Measurements from ENCODE around the gene RTTN. TPM values are rescaled to one million over a fixed set of nuclear protein-coding genes. Genes with fewer than 3 reads are reported as not detected.

The RTTN gene
- total and polyA plus RNA-seq, 2 experiments from 2014 or later, result 7.2 to 31.0 TPM

GRCh38 chr18:70078106-70078505 is 127.4 kb downstream of the RTTN start (continued):
- TF ChIP-seq ZNF331 (CRISPR knock-in tag; IDR thresholded peaks at IDR 0.05; ENCODE audit: low read depth) (no peak), ETS1 (IDR thresholded peaks at IDR 0.05) (no peak)

GRCh38 chr18:70075906-70076305 is 129.6 kb downstream of the RTTN start:
- Mint-ChIP-seq H3K4me1 (no peaks in the 10 kb centered on the region), H3K27ac (no peak overlapping the region)
- no peak for ATAC-seq
- TF ChIP-seq ETS1 (IDR thresholded peaks at IDR 0.05), result no peak
- TF ChIP-seq CREB1 (CRISPR knock-in tag; IDR thresholded peaks at IDR 0.05; ENCODE audit: low read depth), result no peak
- no peak for TF ChIP-seq STAT1 (IDR thresholded peaks at IDR 0.05; ENCODE audit: unreplicated experiment)
- TF ChIP-seq NANOG (IDR thresholded peaks at IDR 0.05; ENCODE audit: borderline replicate concordance), result no peak
- TF ChIP-seq ZNF331 (CRISPR knock-in tag; IDR thresholded peaks at IDR 0.05; ENCODE audit: low read depth), result no peak
- no peak for TF ChIP-seq ZNF462 (CRISPR knock-in tag; IDR thresholded peaks at IDR 0.05)
- TF ChIP-seq JUNB (IDR thresholded peaks at IDR 0.05; ENCODE audit: unreplicated experiment), result no peak
- no peak for TF ChIP-seq POLR2AphosphoS5 (IDR thresholded peaks at IDR 0.05; ENCODE audit: low read depth)
- TF ChIP-seq EZH2phosphoT487 (IDR thresholded peaks at IDR 0.05; ENCODE audit: unreplicated experiment), result no peak
- TF ChIP-seq ZNF114 (CRISPR knock-in tag; IDR thresholded peaks at IDR 0.05), result no peak
- no peak for TF ChIP-seq EZH2 (IDR thresholded peaks at IDR 0.05; ENCODE audit: low read depth, unreplicated experiment)
- no peak for TF ChIP-seq CTCF (conservative IDR thresholded peaks at IDR 0.05; ENCODE audit: low read depth in 2 of 2)

More at GRCh38 chr18:70075906-70076305, 129.6 kb downstream of the RTTN start:
- H3K27ac ChIP-seq (ENCODE audit: low read depth), result no peak overlapping the region
- H3K36me3 Mint-ChIP-seq (ENCODE audit: low read depth), result peaks cover 8% of the 10 kb centered on the region; the same call in 2 of the 3 replicates
- no peaks in the 10 kb centered on the region for H3K27me3 ChIP-seq (ENCODE audit: insufficient read depth)
- no peak overlapping the region for H2AFZ ChIP-seq
- no peak for DNase-seq (ENCODE audit: low spot score)
- H4K20me1 ChIP-seq (replicated peaks; ENCODE audit: insufficient read depth), result no peaks in the 10 kb centered on the region
- H3K4me1 ChIP-seq (ENCODE audit: insufficient read depth), result no peaks in the 10 kb centered on the region
- H3K4me2 ChIP-seq, result no peak overlapping the region
- H3K4me3 Mint-ChIP-seq, result no peak overlapping the region
- H3K4me3 ChIP-seq, result no peak overlapping the region
- H3K79me2 ChIP-seq (replicated peaks; ENCODE audit: insufficient read depth), result no peaks in the 10 kb centered on the region
- no peaks in the 10 kb centered on the region for H3F3A ChIP-seq (replicated peaks; ENCODE audit: low read depth)
- no peaks in the 10 kb centered on the region for H3K36me3 ChIP-seq (ENCODE audit: insufficient read depth)
- H3K9me2 ChIP-seq (ENCODE audit: insufficient read depth), result no peaks in the 10 kb centered on the region
- H3K9me3 Mint-ChIP-seq, result no peaks in the 10 kb centered on the region
- H3K27me3 Mint-ChIP-seq (ENCODE audit: insufficient read depth, low read depth, poor library complexity), result no peaks in the 10 kb centered on the region

Measured in GM23338 (cell line).